Measurements from ENCODE around the gene MVP. TPM values are rescaled to one million over a fixed set of nuclear protein-coding genes. Genes with fewer than 3 reads are reported as not detected.

The MVP gene
- total RNA-seq, 2 experiments from 2014 or later, result 32.5 to 33.2 TPM

DNA sequence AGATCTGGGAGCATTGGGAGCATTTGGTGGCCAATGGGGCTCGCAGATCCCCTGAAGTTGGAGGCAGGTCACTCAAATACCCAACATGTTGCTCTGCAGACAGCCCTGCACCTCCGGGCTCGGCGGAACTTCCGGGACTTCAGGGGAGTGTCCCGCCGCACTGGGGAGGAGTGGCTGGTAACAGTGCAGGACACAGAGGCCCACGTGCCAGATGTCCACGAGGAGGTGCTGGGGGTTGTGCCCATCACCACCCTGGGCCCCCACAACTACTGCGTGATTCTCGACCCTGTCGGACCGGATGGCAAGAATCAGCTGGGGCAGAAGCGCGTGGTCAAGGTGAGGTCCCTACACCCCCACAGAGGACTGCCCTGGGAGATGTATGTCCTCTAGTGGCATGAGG is 16.4 kb downstream of the MVP start:
- peaks cover 21% of the 10 kb centered on the region for H3K36me3 Mint-ChIP-seq (ENCODE audit: low read depth)
- intact Hi-C loops (cut with micrococcal nuclease), result no loop called here

DNA sequence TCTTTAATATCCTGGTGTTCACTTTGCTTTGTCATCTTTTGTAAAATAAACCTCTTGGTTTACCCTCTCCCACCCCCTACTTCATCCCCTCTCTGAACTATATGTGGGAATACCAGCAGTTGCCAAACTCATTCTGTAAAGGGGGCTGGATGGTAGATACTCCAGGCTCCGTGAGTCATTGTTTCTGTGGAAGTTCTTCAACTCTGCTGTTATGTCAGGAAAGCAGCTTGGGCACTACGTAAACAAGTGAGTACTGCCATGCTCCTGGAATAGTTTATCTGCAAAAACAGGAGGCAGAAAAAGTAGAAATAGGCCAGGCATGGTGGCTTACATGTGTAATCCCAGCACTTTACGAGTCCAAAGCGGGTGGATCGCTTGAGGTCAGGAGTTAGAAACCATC is 17.6 kb downstream of the MVP start:
- DNase-seq, result no peak
- Mint-ChIP-seq H3K27ac (no peak overlapping the region), H3K4me3 (no peak overlapping the region), H3K4me1 (ENCODE audit: low read depth) (peaks cover 11% of the 10 kb centered on the region), H3K27me3 (no peaks in the 10 kb centered on the region), H3K9me3 (no peaks in the 10 kb centered on the region), H3K36me3 (ENCODE audit: low read depth) (peaks cover 17% of the 10 kb centered on the region)
- intact Hi-C loops (cut with micrococcal nuclease), result no loop called here
- ATAC-seq, result no peak
- POLR2A ChIA-PET, result no interaction called here
- TF ChIP-seq, protein P1, sequence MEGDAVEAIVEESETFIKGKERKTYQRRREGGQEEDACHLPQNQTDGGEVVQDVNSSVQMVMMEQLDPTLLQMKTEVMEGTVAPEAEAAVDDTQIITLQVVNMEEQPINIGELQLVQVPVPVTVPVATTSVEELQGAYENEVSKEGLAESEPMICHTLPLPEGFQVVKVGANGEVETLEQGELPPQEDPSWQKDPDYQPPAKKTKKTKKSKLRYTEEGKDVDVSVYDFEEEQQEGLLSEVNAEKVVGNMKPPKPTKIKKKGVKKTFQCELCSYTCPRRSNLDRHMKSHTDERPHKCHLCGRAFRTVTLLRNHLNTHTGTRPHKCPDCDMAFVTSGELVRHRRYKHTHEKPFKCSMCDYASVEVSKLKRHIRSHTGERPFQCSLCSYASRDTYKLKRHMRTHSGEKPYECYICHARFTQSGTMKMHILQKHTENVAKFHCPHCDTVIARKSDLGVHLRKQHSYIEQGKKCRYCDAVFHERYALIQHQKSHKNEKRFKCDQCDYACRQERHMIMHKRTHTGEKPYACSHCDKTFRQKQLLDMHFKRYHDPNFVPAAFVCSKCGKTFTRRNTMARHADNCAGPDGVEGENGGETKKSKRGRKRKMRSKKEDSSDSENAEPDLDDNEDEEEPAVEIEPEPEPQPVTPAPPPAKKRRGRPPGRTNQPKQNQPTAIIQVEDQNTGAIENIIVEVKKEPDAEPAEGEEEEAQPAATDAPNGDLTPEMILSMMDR (IDR thresholded peaks at IDR 0.05), result no peak
- CTCF ChIA-PET, result interaction anchor here (1.4 to 3.6 kb wide), 3 partner anchors 9 to 14 kb away, joined by 3 to 18 read pairs (median 4); no protein-coding TSS in a partner anchor

More for the DNA sequence above, 16.4 kb downstream of the MVP start:
- ATAC-seq, result no peak
- POLR2A ChIA-PET, result interaction anchor here (0.5 to 0.7 kb wide), 2 partner anchors 159 to 161 kb away, joined by 4 read pairs; partner anchors contain the start of gene HIRIP3
- DNase-seq, result no peak
- no peaks in the 10 kb centered on the region for H3K9me3 Mint-ChIP-seq
- CTCF ChIA-PET, result interaction anchor here (3.6 kb wide), 1 partner anchor 12 kb away, joined by 18 read pairs; no protein-coding TSS in a partner anchor
- H3K27ac Mint-ChIP-seq, result no peak overlapping the region
- peaks cover 14% of the 10 kb centered on the region for H3K4me1 Mint-ChIP-seq (ENCODE audit: low read depth)
- H3K4me3 Mint-ChIP-seq, result no peak overlapping the region
- TF ChIP-seq, protein P1 (IDR thresholded peaks at IDR 0.05), result no peak
- no peaks in the 10 kb centered on the region for H3K27me3 Mint-ChIP-seq

- POLR2A ChIA-PET, result interaction anchor here (2.0 kb wide), 1 partner anchor 32 kb away, joined by 5 read pairs; no protein-coding TSS in a partner anchor
- CTCF ChIA-PET, result interaction anchor here (1.5 kb wide), 1 partner anchor 8 kb away, joined by 6 read pairs; no protein-coding TSS in a partner anchor
- H3K27ac Mint-ChIP-seq, result no peak overlapping the region
These were observed 19.6 kb downstream of the MVP start for GRCh38 chr16:29839822-29840221.

DNA sequence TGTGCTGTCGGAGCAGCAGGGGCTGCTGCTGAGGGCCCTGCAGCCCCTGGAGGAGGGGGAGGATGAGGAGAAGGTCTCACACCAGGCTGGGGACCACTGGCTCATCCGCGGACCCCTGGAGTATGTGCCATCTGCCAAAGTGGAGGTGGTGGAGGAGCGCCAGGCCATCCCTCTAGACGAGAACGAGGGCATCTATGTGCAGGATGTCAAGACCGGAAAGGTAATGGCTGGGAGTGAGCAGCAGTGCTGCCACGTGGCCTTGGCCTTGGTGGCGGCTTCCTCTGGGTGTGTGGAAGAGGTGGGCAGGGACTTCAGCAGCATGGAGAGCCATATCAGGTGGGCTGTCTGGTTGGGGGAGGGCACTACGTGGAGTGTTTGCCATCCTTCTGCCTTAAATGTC is 20.0 kb downstream of the MVP start:
- Mint-ChIP-seq H3K9me3 (no peaks in the 10 kb centered on the region), H3K4me3 (no peak overlapping the region), H3K27ac (no peak overlapping the region), H3K36me3 (ENCODE audit: low read depth) (peaks cover 9% of the 10 kb centered on the region), H3K27me3 (no peaks in the 10 kb centered on the region), H3K4me1 (ENCODE audit: low read depth) (peaks cover 4% of the 10 kb centered on the region)
- TF ChIP-seq, protein P1 (IDR thresholded peaks at IDR 0.05), result no peak
- intact Hi-C loops (cut with micrococcal nuclease), result no loop called here
- ATAC-seq (no peak), DNase-seq (no peak)
- CTCF ChIA-PET, result interaction anchor here (1.5 kb wide), 1 partner anchor 8 kb away, joined by 6 read pairs; no protein-coding TSS in a partner anchor
- POLR2A ChIA-PET, result interaction anchor here (2.0 kb wide), 1 partner anchor 32 kb away, joined by 5 read pairs; no protein-coding TSS in a partner anchor

More at GRCh38 chr16:29839822-29840221, 19.6 kb downstream of the MVP start:
- ATAC-seq (no peak), DNase-seq (no peak)
- Mint-ChIP-seq H3K27me3 (no peaks in the 10 kb centered on the region), H3K36me3 (ENCODE audit: low read depth) (peaks cover 9% of the 10 kb centered on the region), H3K4me3 (no peak overlapping the region), H3K9me3 (no peaks in the 10 kb centered on the region), H3K4me1 (ENCODE audit: low read depth) (peaks cover 4% of the 10 kb centered on the region)
- TF ChIP-seq, protein P1 (IDR thresholded peaks at IDR 0.05), result no peak
- intact Hi-C loops (cut with micrococcal nuclease), result no loop called here

GRCh38 chr16:29841631-29842030 is 21.4 kb downstream of the MVP start:
- ChIA-PET CTCF (interaction anchor here (1.5 to 2.0 kb wide), 3 partner anchors 25 to 111 kb away, joined by 3 to 6 read pairs (median 4); partner anchors contain the start of gene PAGR1), POLR2A (interaction anchor here (1.2 kb wide), 2 partner anchors 15 to 222 kb away, joined by 3 read pairs; no protein-coding TSS in a partner anchor)
- H3K4me1 Mint-ChIP-seq (ENCODE audit: low read depth), result no peaks in the 10 kb centered on the region
- TF ChIP-seq, protein P1 (IDR thresholded peaks at IDR 0.05), result no peak
- intact Hi-C loops (cut with micrococcal nuclease), result no loop called here
- H3K27me3 Mint-ChIP-seq, result no peaks in the 10 kb centered on the region
- H3K9me3 Mint-ChIP-seq, result no peaks in the 10 kb centered on the region
- H3K4me3 Mint-ChIP-seq, result no peak overlapping the region
- DNase-seq, result no peak
- peaks cover 8% of the 10 kb centered on the region for H3K36me3 Mint-ChIP-seq (ENCODE audit: low read depth)
- ATAC-seq, result no peak
- no peak overlapping the region for H3K27ac Mint-ChIP-seq
